ENCODE data around the gene LRRC9. TPM values are rescaled to one million over a fixed set of nuclear protein-coding genes. Genes with fewer than 3 reads are reported as not detected.

Gene LRRC9
- total and polyA plus RNA-seq, 2 of the 13 experiments (the other 11 are each of a cell fraction or from before 2014, with no cell fraction given): 0.08 to 0.18 TPM

- TF ChIP-seq ZBTB2 (CRISPR knock-in tag; IDR thresholded peaks at IDR 0.05; ENCODE audit: low read depth): peak; percentile 83
- no peak for TF ChIP-seq PHB2 (IDR thresholded peaks at IDR 0.05; ENCODE audit: partially characterized antibody)
- TF ChIP-seq RBM22 (optimal IDR thresholded peaks at IDR 0.05; ENCODE audit: low read length): peak; percentile 89
- TF ChIP-seq ELF1 (CRISPR knock-in tag; IDR thresholded peaks at IDR 0.05): peak; percentile 62
- TF ChIP-seq ZNF496 (CRISPR knock-in tag; IDR thresholded peaks at IDR 0.05; ENCODE audit: insufficient replicate concordance): no peak
- peak; percentile 95 for TF ChIP-seq KDM2A (CRISPR knock-in tag; IDR thresholded peaks at IDR 0.05; ENCODE audit: borderline replicate concordance, low read depth)
- TF ChIP-seq ZSCAN9 (CRISPR knock-in tag; IDR thresholded peaks at IDR 0.05; ENCODE audit: borderline replicate concordance): peak; percentile 82
- TF ChIP-seq SUZ12 (IDR thresholded peaks at IDR 0.05; ENCODE audit: low read depth, low read length): no peak
- no peak for TF ChIP-seq FOXP1 (IDR thresholded peaks at IDR 0.05)
- TF ChIP-seq FOXP1 (CRISPR knock-in tag; IDR thresholded peaks at IDR 0.05): 0 out of 2 replicates have a peak, but pooled peaks have one; percentile 6
- TF ChIP-seq ZBTB21 (CRISPR knock-in tag; IDR thresholded peaks at IDR 0.05): peak; percentile 88
- no peak for TF ChIP-seq ZNF674 (CRISPR knock-in tag; IDR thresholded peaks at IDR 0.05; ENCODE audit: low read depth)
- peak; percentile 76; the same call in 1 of the 2 replicates for TF ChIP-seq BRF2 (CRISPR knock-in tag; IDR thresholded peaks at IDR 0.05)
- TF ChIP-seq REPIN1 (CRISPR knock-in tag; IDR thresholded peaks at IDR 0.05; ENCODE audit: borderline replicate concordance, low read depth): peak; percentile 98
- no peak for TF ChIP-seq RORA (CRISPR knock-in tag; IDR thresholded peaks at IDR 0.05)
- TF ChIP-seq ZNF33B (CRISPR knock-in tag; IDR thresholded peaks at IDR 0.05): peak; percentile 93
- TF ChIP-seq DZIP1 (CRISPR knock-in tag; IDR thresholded peaks at IDR 0.05): no peak; the same call in none of the 2 replicates
- no peak for TF ChIP-seq PRDM4 (CRISPR knock-in tag; IDR thresholded peaks at IDR 0.05; ENCODE audit: borderline replicate concordance)
- TF ChIP-seq ZNF33A (CRISPR knock-in tag; IDR thresholded peaks at IDR 0.05; ENCODE audit: borderline replicate concordance): no peak
- TF ChIP-seq ZNF746 (CRISPR knock-in tag; IDR thresholded peaks at IDR 0.05): peak; percentile 83
Measured at GRCh38 chr14:60091550-60092525, 171.9 kb downstream of the LRRC9 start, which contains the start of gene PCNX4 (continued).

All from HepG2 (cell line).